Measurements from ENCODE around the gene HDGFL3. TPM values are rescaled to one million over a fixed set of nuclear protein-coding genes. Genes with fewer than 3 reads are reported as not detected.

HDGFL3 gene
- total and polyA plus RNA-seq, 9 of the 15 experiments (the other 6 are each of a cell fraction or from before 2014, with no cell fraction given), result 6.7 to 42.0 (median 31.4) TPM

- TF ChIP-seq KAT8 (IDR thresholded peaks at IDR 0.05; ENCODE audit: low read depth) (no peak), ZNF408 (CRISPR knock-in tag; IDR thresholded peaks at IDR 0.05; ENCODE audit: low read depth) (no peak), PCBP2 (IDR thresholded peaks at IDR 0.05; ENCODE audit: low read depth, low read length, poor library complexity, severe bottlenecking) (no peak), REST (IDR thresholded peaks at IDR 0.05; ENCODE audit: borderline replicate concordance) (no peak), REST (CRISPR knock-in tag; IDR thresholded peaks at IDR 0.05; ENCODE audit: low read depth) (no peak), HDGF (IDR thresholded peaks at IDR 0.05) (no peak), ZNF584 (CRISPR knock-in tag; IDR thresholded peaks at IDR 0.05; ENCODE audit: low read depth) (no peak), USF1 (CRISPR knock-in tag; IDR thresholded peaks at IDR 0.05) (no peak), SOX6 (IDR thresholded peaks at IDR 0.05) (peak; percentile 57), UBTF (IDR thresholded peaks at IDR 0.05; ENCODE audit: borderline replicate concordance in 1 of 2, low read depth in 2 of 2, low read length in 2 of 2) (no peak), HOMEZ (CRISPR knock-in tag; IDR thresholded peaks at IDR 0.05) (no peak), FOXM1 (IDR thresholded peaks at IDR 0.05; ENCODE audit: low read depth) (peak; percentile 97), FOXM1 (CRISPR knock-in tag; IDR thresholded peaks at IDR 0.05; ENCODE audit: low read depth) (peak; percentile 62; the same call in 1 of the 2 replicates), TCF3 (CRISPR knock-in tag; IDR thresholded peaks at IDR 0.05) (peak; percentile 74)
Measured at GRCh38 chr15:83178869-83179325, 28.7 kb downstream of the HDGFL3 start (continued).
